ENCODE data around the gene AP3S1.
"Not testable (repeated sequence)": the region's sequence is repeated elsewhere in the genome, so short reads cannot be mapped to it uniquely, and the experiment has no call there.

The AP3S1 gene

DNA sequence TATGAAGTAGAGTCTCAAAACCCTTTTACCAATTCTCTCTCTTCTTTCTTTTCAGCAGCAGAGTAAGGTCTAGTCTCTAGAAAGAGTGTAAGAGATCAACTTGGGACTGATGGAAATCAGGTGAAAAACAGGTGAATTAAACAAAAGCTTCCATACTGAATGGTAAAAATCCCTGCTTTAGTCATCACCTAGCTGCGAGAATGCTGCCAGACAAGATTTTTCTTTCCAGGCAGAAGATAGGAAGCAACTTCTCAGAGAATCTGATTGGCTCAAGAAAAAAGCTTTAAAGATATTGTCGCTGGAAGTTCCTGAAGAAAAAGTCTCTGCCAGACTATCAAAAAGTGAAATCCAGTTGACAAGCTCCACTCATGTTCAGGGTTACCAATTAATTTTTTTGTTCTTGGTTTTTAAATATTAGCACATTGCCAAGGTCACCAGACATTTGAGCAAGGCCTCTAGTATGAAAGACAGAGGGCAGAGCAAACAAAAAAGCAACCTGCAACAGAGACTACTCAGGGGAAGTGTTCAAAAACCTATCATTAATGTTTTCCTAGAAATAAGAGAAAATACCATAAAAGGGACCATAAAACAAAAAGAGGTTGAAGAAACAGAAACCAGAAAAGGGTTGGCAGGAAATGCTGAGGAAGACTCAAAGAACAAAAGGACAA, 34.6 kb upstream of the AP3S1 start:
- 100% methylated on average over 2 of the region's 2 CpGs for WGBS (ENCODE audit: insufficient coverage)
- POLR2A ChIA-PET = interaction anchor here (0.6 kb wide), 1 partner anchor 715 kb away, joined by 3 read pairs; no protein-coding TSS in a partner anchor

DNA sequence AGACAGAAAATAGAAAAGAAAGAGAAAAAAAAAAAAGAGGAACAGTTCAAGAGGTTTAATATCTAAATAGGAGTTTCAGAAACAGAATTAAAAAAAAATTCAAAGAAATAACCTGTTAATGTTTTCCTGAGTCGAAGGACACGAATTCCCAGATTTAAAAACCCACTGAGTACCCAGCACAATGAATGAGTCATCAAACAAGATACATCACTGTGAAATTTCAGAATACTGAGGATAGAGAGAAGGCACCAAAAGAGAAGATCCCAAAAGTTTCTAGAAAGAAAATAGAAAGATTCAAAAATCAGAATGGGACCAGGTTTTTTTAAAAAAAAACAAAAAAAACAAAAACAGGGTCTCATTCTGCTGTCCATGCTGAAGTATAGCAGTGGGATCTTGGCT, 34.1 kb upstream of the AP3S1 start:
- DNase-seq = no peak
- Histone ChIP-seq H3K36me3 (ENCODE audit: control insufficient read depth in 4 of 4, insufficient read depth in 4 of 4, low read length in 3 of 4) (no peaks in the 10 kb centered on the region), H3K27ac (ENCODE audit: insufficient read depth in 1 of 2, low read depth in 1 of 2, low read length in 2 of 2, poor library complexity in 1 of 2, severe bottlenecking in 2 of 2) (no peak overlapping the region), H3K4me1 (ENCODE audit: control extremely low read depth in 1 of 4, control insufficient read depth in 4 of 4, insufficient read depth in 4 of 4, low read length in 3 of 4) (no peaks in the 10 kb centered on the region), H3K9me3 (ENCODE audit: control extremely low read depth in 1 of 5, control insufficient read depth in 4 of 5, insufficient read depth in 2 of 5, low read depth in 1 of 5, low read length in 4 of 5) (no peaks in the 10 kb centered on the region), H3K4me3 (ENCODE audit: control insufficient read depth in 1 of 7, extremely low read depth in 1 of 7, insufficient read depth in 4 of 7, low read depth in 2 of 7, low read length in 6 of 7) (no peak overlapping the region), H3K27me3 (replicated peaks in 2 of 5; ENCODE audit: control insufficient read depth in 4 of 5, insufficient read depth in 5 of 5, low read length in 4 of 5) (peaks cover 0 to 6% (median 4%) of the 10 kb centered on the region in 5 experiments)
- no CpG with 5 or more reads among the region's 2 CpGs for WGBS (ENCODE audit: insufficient coverage)
- POLR2A ChIA-PET = no interaction called here
- CTCF ChIA-PET = no interaction called here

More for the DNA sequence above, 34.6 kb upstream of the AP3S1 start:
- Histone ChIP-seq H3K27me3 (replicated peaks in 2 of 5; ENCODE audit: control insufficient read depth in 4 of 5, insufficient read depth in 5 of 5, low read length in 4 of 5) (peaks cover 0 to 5% (median 0%) of the 10 kb centered on the region in 5 experiments), H3K4me1 (ENCODE audit: control extremely low read depth in 1 of 4, control insufficient read depth in 4 of 4, insufficient read depth in 4 of 4, low read length in 3 of 4) (no peaks in the 10 kb centered on the region), H3K36me3 (ENCODE audit: control insufficient read depth in 4 of 4, insufficient read depth in 4 of 4, low read length in 3 of 4) (no peaks in the 10 kb centered on the region), H3K27ac (ENCODE audit: insufficient read depth in 1 of 2, low read depth in 1 of 2, low read length in 2 of 2, poor library complexity in 1 of 2, severe bottlenecking in 2 of 2) (no peak overlapping the region), H3K9me3 (ENCODE audit: control extremely low read depth in 1 of 5, control insufficient read depth in 4 of 5, insufficient read depth in 2 of 5, low read depth in 1 of 5, low read length in 4 of 5) (no peaks in the 10 kb centered on the region), H3K4me3 (ENCODE audit: control insufficient read depth in 1 of 7, extremely low read depth in 1 of 7, insufficient read depth in 4 of 7, low read depth in 2 of 7, low read length in 6 of 7) (no peak overlapping the region)
- CTCF ChIA-PET = no interaction called here
- no peak for DNase-seq

GRCh38 chr5:115808066-115808465, 33.7 kb upstream of the AP3S1 start:
- H3K27me3 ChIP-seq (replicated peaks in 2 of 5; ENCODE audit: control insufficient read depth in 4 of 5, insufficient read depth in 5 of 5, low read length in 4 of 5); H3K27ac ChIP-seq (ENCODE audit: insufficient read depth in 1 of 2, low read depth in 1 of 2, low read length in 2 of 2, poor library complexity in 1 of 2, severe bottlenecking in 2 of 2); POLR2A ChIA-PET; DNase-seq; CTCF ChIA-PET; H3K36me3 ChIP-seq (ENCODE audit: control insufficient read depth in 4 of 4, insufficient read depth in 4 of 4, low read length in 3 of 4); H3K4me1 ChIP-seq (ENCODE audit: control extremely low read depth in 1 of 4, control insufficient read depth in 4 of 4, insufficient read depth in 4 of 4, low read length in 3 of 4); H3K9me3 ChIP-seq (ENCODE audit: control extremely low read depth in 1 of 5, control insufficient read depth in 4 of 5, insufficient read depth in 2 of 5, low read depth in 1 of 5, low read length in 4 of 5); H3K4me3 ChIP-seq (ENCODE audit: control insufficient read depth in 1 of 7, extremely low read depth in 1 of 7, insufficient read depth in 4 of 7, low read depth in 2 of 7, low read length in 6 of 7): not testable (repeated sequence)
- WGBS (ENCODE audit: insufficient coverage) = no CpG with 5 or more reads among the region's 2 CpGs

DNA sequence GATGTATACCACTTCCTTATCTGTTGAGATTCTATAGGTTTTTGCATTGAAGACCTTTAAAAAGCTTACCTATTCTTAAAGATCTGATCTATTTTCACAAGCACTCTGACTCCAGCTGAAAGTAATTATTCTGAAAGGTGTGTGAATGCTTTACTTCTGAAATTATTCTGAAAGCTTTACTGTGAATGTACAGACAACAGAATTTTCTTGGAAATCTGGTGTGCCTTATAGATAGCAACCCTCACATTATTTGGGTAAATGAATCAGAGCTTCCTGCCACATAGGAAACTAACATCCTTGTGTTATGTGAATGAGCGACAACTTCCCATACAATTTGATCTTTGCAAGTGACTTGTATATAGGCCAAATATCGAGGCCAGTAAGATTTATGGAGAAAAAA, 31.8 kb upstream of the AP3S1 start:
- no peak for DNase-seq
- Histone ChIP-seq H3K4me3 (ENCODE audit: control insufficient read depth in 1 of 7, extremely low read depth in 1 of 7, insufficient read depth in 4 of 7, low read depth in 2 of 7, low read length in 6 of 7) (no peak overlapping the region), H3K9me3 (ENCODE audit: control extremely low read depth in 1 of 5, control insufficient read depth in 4 of 5, insufficient read depth in 2 of 5, low read depth in 1 of 5, low read length in 4 of 5) (peaks cover 0 to 3% (median 0%) of the 10 kb centered on the region in 5 experiments), H3K27me3 (replicated peaks in 2 of 5; ENCODE audit: control insufficient read depth in 4 of 5, insufficient read depth in 5 of 5, low read length in 4 of 5) (peaks cover 15 to 25% (median 20%) of the 10 kb centered on the region in 5 experiments), H3K27ac (ENCODE audit: insufficient read depth in 1 of 2, low read depth in 1 of 2, low read length in 2 of 2, poor library complexity in 1 of 2, severe bottlenecking in 2 of 2) (no peak overlapping the region), H3K4me1 (ENCODE audit: control extremely low read depth in 1 of 4, control insufficient read depth in 4 of 4, insufficient read depth in 4 of 4, low read length in 3 of 4) (no peaks in the 10 kb centered on the region), H3K36me3 (ENCODE audit: control insufficient read depth in 4 of 4, insufficient read depth in 4 of 4, low read length in 3 of 4) (no peaks in the 10 kb centered on the region)
- WGBS (ENCODE audit: insufficient coverage) = no CpG with 5 or more reads among the region's 2 CpGs
- ChIA-PET CTCF (no interaction called here), POLR2A (no interaction called here)

- POLR2A ChIA-PET = no interaction called here
- Histone ChIP-seq H3K9me3 (ENCODE audit: control extremely low read depth in 1 of 5, control insufficient read depth in 4 of 5, insufficient read depth in 2 of 5, low read depth in 1 of 5, low read length in 4 of 5) (peaks cover 0 to 3% (median 0%) of the 10 kb centered on the region in 5 experiments), H3K4me1 (ENCODE audit: control extremely low read depth in 1 of 4, control insufficient read depth in 4 of 4, insufficient read depth in 4 of 4, low read length in 3 of 4) (peaks cover 0 to 7% (median 3%) of the 10 kb centered on the region in 4 experiments), H3K4me3 (ENCODE audit: control insufficient read depth in 1 of 7, extremely low read depth in 1 of 7, insufficient read depth in 4 of 7, low read depth in 2 of 7, low read length in 6 of 7) (no peak overlapping the region), H3K27me3 (replicated peaks in 2 of 5; ENCODE audit: control insufficient read depth in 4 of 5, insufficient read depth in 5 of 5, low read length in 4 of 5) (peaks cover 17 to 33% (median 26%) of the 10 kb centered on the region in 5 experiments), H3K27ac (ENCODE audit: insufficient read depth in 1 of 2, low read depth in 1 of 2, low read length in 2 of 2, poor library complexity in 1 of 2, severe bottlenecking in 2 of 2) (no peak overlapping the region), H3K36me3 (ENCODE audit: control insufficient read depth in 4 of 4, insufficient read depth in 4 of 4, low read length in 3 of 4) (no peaks in the 10 kb centered on the region)
- no peak for DNase-seq
- CTCF ChIA-PET = no interaction called here
These were observed 31.0 kb upstream of the AP3S1 start for GRCh38 chr5:115810761-115811160.

GRCh38 chr5:115811406-115811805, 30.3 kb upstream of the AP3S1 start:
- no peak for DNase-seq
- H3K36me3 ChIP-seq (ENCODE audit: control insufficient read depth in 4 of 4, insufficient read depth in 4 of 4, low read length in 3 of 4) = no peaks in the 10 kb centered on the region
- CTCF ChIA-PET = no interaction called here
- peaks cover 0 to 3% (median 0%) of the 10 kb centered on the region in 5 experiments for H3K9me3 ChIP-seq (ENCODE audit: control extremely low read depth in 1 of 5, control insufficient read depth in 4 of 5, insufficient read depth in 2 of 5, low read depth in 1 of 5, low read length in 4 of 5)
- H3K4me3 ChIP-seq (ENCODE audit: control insufficient read depth in 1 of 7, extremely low read depth in 1 of 7, insufficient read depth in 4 of 7, low read depth in 2 of 7, low read length in 6 of 7) = no peak overlapping the region
- no peak overlapping the region for H3K27ac ChIP-seq (ENCODE audit: insufficient read depth in 1 of 2, low read depth in 1 of 2, low read length in 2 of 2, poor library complexity in 1 of 2, severe bottlenecking in 2 of 2)
- POLR2A ChIA-PET = no interaction called here
- peaks cover 0 to 13% (median 10%) of the 10 kb centered on the region in 4 experiments for H3K4me1 ChIP-seq (ENCODE audit: control extremely low read depth in 1 of 4, control insufficient read depth in 4 of 4, insufficient read depth in 4 of 4, low read length in 3 of 4)
- H3K27me3 ChIP-seq (replicated peaks in 2 of 5; ENCODE audit: control insufficient read depth in 4 of 5, insufficient read depth in 5 of 5, low read length in 4 of 5) = peaks cover 17 to 40% (median 29%) of the 10 kb centered on the region in 5 experiments

DNA sequence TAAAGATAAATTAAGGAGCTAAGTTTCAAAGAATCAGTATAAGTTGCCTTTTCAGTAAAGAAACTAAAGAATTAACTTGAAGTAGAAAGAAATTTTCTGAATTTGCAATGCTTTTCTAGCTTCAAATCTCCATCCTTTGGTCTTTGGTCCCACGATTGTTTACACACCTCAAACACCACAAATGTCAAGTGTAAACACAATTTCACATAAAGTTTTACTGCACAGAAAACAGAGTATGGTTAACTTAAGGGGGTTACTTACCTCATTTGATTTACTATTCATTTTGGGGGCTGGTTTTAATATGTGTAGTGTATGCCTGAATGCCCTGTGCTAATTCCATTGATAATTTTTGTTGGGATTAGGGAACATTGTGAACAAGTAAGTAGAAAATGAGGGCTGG, 29.4 kb upstream of the AP3S1 start:
- peaks cover 0 to 3% (median 0%) of the 10 kb centered on the region in 5 experiments for H3K9me3 ChIP-seq (ENCODE audit: control extremely low read depth in 1 of 5, control insufficient read depth in 4 of 5, insufficient read depth in 2 of 5, low read depth in 1 of 5, low read length in 4 of 5)
- no peak for DNase-seq
- WGBS (ENCODE audit: insufficient coverage) = 83% methylated on average over 1 of the region's 1 CpG
- peaks cover 17 to 48% (median 31%) of the 10 kb centered on the region in 5 experiments for H3K27me3 ChIP-seq (replicated peaks in 2 of 5; ENCODE audit: control insufficient read depth in 4 of 5, insufficient read depth in 5 of 5, low read length in 4 of 5)
- ChIA-PET POLR2A (no interaction called here), CTCF (no interaction called here)
- no peak overlapping the region for H3K4me3 ChIP-seq (ENCODE audit: control insufficient read depth in 1 of 7, extremely low read depth in 1 of 7, insufficient read depth in 4 of 7, low read depth in 2 of 7, low read length in 6 of 7)
- no peaks in the 10 kb centered on the region for H3K36me3 ChIP-seq (ENCODE audit: control insufficient read depth in 4 of 4, insufficient read depth in 4 of 4, low read length in 3 of 4)
- H3K27ac ChIP-seq (ENCODE audit: insufficient read depth in 1 of 2, low read depth in 1 of 2, low read length in 2 of 2, poor library complexity in 1 of 2, severe bottlenecking in 2 of 2) = no peak overlapping the region
- peaks cover 0 to 19% (median 15%) of the 10 kb centered on the region in 4 experiments for H3K4me1 ChIP-seq (ENCODE audit: control extremely low read depth in 1 of 4, control insufficient read depth in 4 of 4, insufficient read depth in 4 of 4, low read length in 3 of 4)

All from common myeloid progenitor, CD34-positive (primary cell).